Measurements from ENCODE around the gene TCF12. TPM values are rescaled to one million over a fixed set of nuclear protein-coding genes. Genes with fewer than 3 reads are reported as not detected.

The TCF12 gene
- total and polyA plus RNA-seq, 8 donors: 7.7 to 67.4 (median 27.3) TPM

GRCh38 chr15:56980473-56980872, 62.0 kb downstream of the TCF12 start:
- TF ChIP-seq, protein P1, sequence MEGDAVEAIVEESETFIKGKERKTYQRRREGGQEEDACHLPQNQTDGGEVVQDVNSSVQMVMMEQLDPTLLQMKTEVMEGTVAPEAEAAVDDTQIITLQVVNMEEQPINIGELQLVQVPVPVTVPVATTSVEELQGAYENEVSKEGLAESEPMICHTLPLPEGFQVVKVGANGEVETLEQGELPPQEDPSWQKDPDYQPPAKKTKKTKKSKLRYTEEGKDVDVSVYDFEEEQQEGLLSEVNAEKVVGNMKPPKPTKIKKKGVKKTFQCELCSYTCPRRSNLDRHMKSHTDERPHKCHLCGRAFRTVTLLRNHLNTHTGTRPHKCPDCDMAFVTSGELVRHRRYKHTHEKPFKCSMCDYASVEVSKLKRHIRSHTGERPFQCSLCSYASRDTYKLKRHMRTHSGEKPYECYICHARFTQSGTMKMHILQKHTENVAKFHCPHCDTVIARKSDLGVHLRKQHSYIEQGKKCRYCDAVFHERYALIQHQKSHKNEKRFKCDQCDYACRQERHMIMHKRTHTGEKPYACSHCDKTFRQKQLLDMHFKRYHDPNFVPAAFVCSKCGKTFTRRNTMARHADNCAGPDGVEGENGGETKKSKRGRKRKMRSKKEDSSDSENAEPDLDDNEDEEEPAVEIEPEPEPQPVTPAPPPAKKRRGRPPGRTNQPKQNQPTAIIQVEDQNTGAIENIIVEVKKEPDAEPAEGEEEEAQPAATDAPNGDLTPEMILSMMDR (IDR thresholded peaks at IDR 0.05): no peak

DNA sequence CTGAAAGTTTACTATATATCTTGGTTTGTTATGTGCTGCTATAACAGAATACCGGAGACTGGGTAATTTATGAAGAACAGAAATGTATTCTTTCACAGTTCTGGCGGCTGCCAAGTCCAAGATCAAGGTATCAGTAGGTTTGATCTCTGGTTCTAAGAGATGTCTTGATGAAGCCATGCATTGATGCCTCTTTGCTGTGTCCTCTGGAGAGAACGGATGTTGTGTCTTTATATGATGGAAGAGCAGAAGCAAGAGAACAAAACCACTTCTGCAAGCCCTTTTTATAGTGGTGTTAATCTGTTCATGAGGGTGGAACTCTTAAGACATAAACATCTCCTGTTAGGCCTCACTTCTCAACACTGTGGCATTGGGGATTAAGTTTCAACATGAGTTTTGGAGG, 62.7 kb downstream of the TCF12 start:
- Histone ChIP-seq H3K36me3 (no peaks in the 10 kb centered on the region), H3K27ac (no peak overlapping the region), H3K27me3 (no peaks in the 10 kb centered on the region), H3K4me3 (no peak overlapping the region), H3K9me3 (no peaks in the 10 kb centered on the region), H3K4me1 (peaks cover 0 to 15% (median 7%) of the 10 kb centered on the region in 3 donors)
- DNase-seq (no peak), ATAC-seq (no peak), FAIRE-seq (no peak)
- intact Hi-C loops (cut with DNase I): no loop called here
- WGBS, 2 donors: 95 to 98% methylated on average over 3 of the region's 3 CpGs
- TF ChIP-seq, protein P1 (IDR thresholded peaks at IDR 0.05): no peak

More at GRCh38 chr15:56980473-56980872, 62.0 kb downstream of the TCF12 start:
- H3K9me3 ChIP-seq: no peaks in the 10 kb centered on the region
- ATAC-seq (no peak), FAIRE-seq (no peak), DNase-seq (no peak)
- whole genome bisulfite sequencing, 2 donors: 96% methylated on average over 3 of the region's 3 CpGs
- H3K27me3 ChIP-seq: no peaks in the 10 kb centered on the region
- no peaks in the 10 kb centered on the region for H3K36me3 ChIP-seq
- peaks cover 0 to 15% (median 7%) of the 10 kb centered on the region in 3 donors for H3K4me1 ChIP-seq
- intact Hi-C loops (cut with DNase I): no loop called here
- no peak overlapping the region for H3K4me3 ChIP-seq
- no peak overlapping the region for H3K27ac ChIP-seq

- FAIRE-seq: no peak
- 56 to 71% methylated on average over 1 of the region's 1 CpG for WGBS, 2 donors
Measured at GRCh38 chr15:56982987-56983386, 64.5 kb downstream of the TCF12 start.

GRCh38 chr15:56984681-56985481, 66.4 kb downstream of the TCF12 start:
- ATAC-seq: peak in 2 of 4 donors; percentile 52 to 57
- Histone ChIP-seq H3K27me3 (no peaks in the 10 kb centered on the region), H3K36me3 (no peaks in the 10 kb centered on the region), H3K9me3 (no peaks in the 10 kb centered on the region), H3K27ac (no peak overlapping the region), H3K4me1 (peaks cover 10 to 30% (median 26%) of the 10 kb centered on the region in 3 donors), H3K4me3 (no peak overlapping the region)
- TF ChIP-seq, protein P1 (IDR thresholded peaks at IDR 0.05): no peak
- FAIRE-seq: no peak
- intact Hi-C loops (cut with DNase I): no loop called here
- no peak for DNase-seq
- 68 to 73% methylated on average over 3 of the region's 3 CpGs for WGBS, 2 donors

More at GRCh38 chr15:56982987-56983386, 64.5 kb downstream of the TCF12 start:
- peaks cover 0 to 19% (median 14%) of the 10 kb centered on the region in 3 donors for H3K4me1 ChIP-seq
- ATAC-seq (no peak), DNase-seq (no peak)
- H3K27me3 ChIP-seq: no peaks in the 10 kb centered on the region
- intact Hi-C loops (cut with DNase I): no loop called here
- H3K4me3 ChIP-seq: no peak overlapping the region
- TF ChIP-seq, protein P1 (IDR thresholded peaks at IDR 0.05): no peak
- no peaks in the 10 kb centered on the region for H3K36me3 ChIP-seq
- no peak overlapping the region for H3K27ac ChIP-seq
- no peaks in the 10 kb centered on the region for H3K9me3 ChIP-seq

- intact Hi-C loops (cut with DNase I): no loop called here
Measured at GRCh38 chr15:56985856-56986255, 67.4 kb downstream of the TCF12 start.

More at GRCh38 chr15:56985856-56986255, 67.4 kb downstream of the TCF12 start:
- TF ChIP-seq, protein P1 (IDR thresholded peaks at IDR 0.05): no peak
- H3K4me3 ChIP-seq: no peak overlapping the region
- no peak overlapping the region for H3K27ac ChIP-seq
- no peak for ATAC-seq
- no peak for FAIRE-seq
- no peaks in the 10 kb centered on the region for H3K9me3 ChIP-seq
- no peak for DNase-seq
- H3K4me1 ChIP-seq: peaks cover 11 to 31% (median 29%) of the 10 kb centered on the region in 3 donors
- WGBS, 2 donors: 92 to 93% methylated on average over 1 of the region's 1 CpG
- no peaks in the 10 kb centered on the region for H3K27me3 ChIP-seq
- H3K36me3 ChIP-seq: no peaks in the 10 kb centered on the region

Measured in pancreas (tissue), 10 donors.